Neural progenitor cell (in vitro differentiated cells): ENCODE measurements around the gene CNTD1.

Source experiments
- CTCF ChIP-seq: fragments of 200-600 bp; sonication (generic); IDR thresholded peaks from 2 replicates; pipeline ENCODE4 v1.5.1; 2017; ENCODE audit warnings: antibody characterized with exemption, mild to moderate bottlenecking
- EZH2 ChIP-seq: fragments of 200-600 bp; sonication (generic); IDR thresholded peaks from 2 replicates; pipeline ENCODE4 v1.6.1; 2017; ENCODE audit warnings: antibody characterized with exemption, mild to moderate bottlenecking, moderate library complexity

- TF ChIP-seq EZH2 (no peak), CTCF (no peak)
Observed at GRCh38 chr17:42841975-42842685, 43.5 kb downstream of the CNTD1 start.
